HepG2 (cell line): ENCODE results near the gene RUVBL1. TPM values are rescaled to one million over a fixed set of nuclear protein-coding genes. Genes with fewer than 3 reads are reported as not detected.
A peak's percentile ranks its signal among the peaks of the same experiment; 100 is the strongest.

Experiments
- CEBPG ChIP-seq: IDR thresholded peaks from 2 replicates; pipeline ENCODE4 v1.6.1; 2016
- CTCF ChIP-seq: sonication (generic); formaldehyde crosslinking; IDR thresholded peaks from 2 replicates; pipeline ENCODE4 v1.5.0; 2020; ENCODE audit warnings: mild to moderate bottlenecking, missing genetic modification reagents, moderate library complexity
- FOSL2 ChIP-seq: sonication (generic); formaldehyde crosslinking; IDR thresholded peaks from 2 replicates; pipeline ENCODE4 v1.4.0; 2020; ENCODE audit warnings: missing genetic modification reagents
- FOXO1 ChIP-seq: sonication (generic); formaldehyde crosslinking; IDR thresholded peaks from 2 replicates; pipeline ENCODE4 v1.4.0; 2020; ENCODE audit warnings: missing genetic modification reagents
- HMG20A ChIP-seq: IDR thresholded peaks from 2 replicates; pipeline ENCODE4 v1.6.1; 2016; ENCODE audit warnings: borderline replicate concordance
- HNF4G ChIP-seq, 2 experiments: sonication (generic) in 1 of 2; formaldehyde crosslinking in 1 of 2; IDR thresholded peaks; 2 replicates each; pipeline versions ENCODE4 v1.4.0 to v1.6.1; 2011 to 2020; ENCODE audit warnings: borderline replicate concordance in 2 of 2, low read depth in 2 of 2, mild to moderate bottlenecking in 2 of 2, low read length in 1 of 2, missing genetic modification reagents in 1 of 2, moderate library complexity in 1 of 2
- KMT2B ChIP-seq: IDR thresholded peaks from 2 replicates; pipeline ENCODE4 v1.6.1; 2016; ENCODE audit warnings: missing genetic modification reagents, missing compliant biosample characterization
- LCORL ChIP-seq, 2 experiments: fragments of 450-650 bp in 1 of 2; sonication (generic) in 1 of 2; formaldehyde crosslinking in 1 of 2; IDR thresholded peaks; 2 replicates each; pipeline versions ENCODE4 v1.5.0 to v1.6.1; 2017 to 2020; ENCODE audit warnings: antibody characterized with exemption in 1 of 2, missing genetic modification reagents in 1 of 2
- MED1 ChIP-seq: sonication (generic); formaldehyde crosslinking; IDR thresholded peaks from 2 replicates; pipeline ENCODE4 v1.4.0; 2020; ENCODE audit warnings: missing genetic modification reagents
- NCOA2 ChIP-seq: sonication (generic); formaldehyde crosslinking; IDR thresholded peaks from 2 replicates; pipeline ENCODE4 v1.8.0; 2022; ENCODE audit warnings: inconsistent platforms
- PATZ1 ChIP-seq: sonication (generic); formaldehyde crosslinking; IDR thresholded peaks from 2 replicates; pipeline ENCODE4 v1.4.0; 2020; ENCODE audit warnings: missing genetic modification reagents
- RXRA ChIP-seq: sonication (generic); formaldehyde crosslinking; IDR thresholded peaks from 2 replicates; pipeline ENCODE4 v1.5.1; 2020; ENCODE audit warnings: missing genetic modification reagents
- SIX1 ChIP-seq: sonication (generic); formaldehyde crosslinking; IDR thresholded peaks from 2 replicates; pipeline ENCODE4 v1.4.0; 2020; ENCODE audit warnings: missing genetic modification reagents, borderline replicate concordance
- SMAD9 ChIP-seq: sonication (generic); formaldehyde crosslinking; IDR thresholded peaks from 2 replicates; pipeline ENCODE4 v1.5.1; 2020; ENCODE audit warnings: mild to moderate bottlenecking, missing genetic modification reagents
- TP53 ChIP-seq: sonication (generic); formaldehyde crosslinking; conservative IDR thresholded peaks from 2 replicates; pipeline ENCODE4 v1.4.0; 2020; ENCODE audit warnings: missing genetic modification reagents
- ZKSCAN5 ChIP-seq: sonication (generic); formaldehyde crosslinking; IDR thresholded peaks from 2 replicates; pipeline ENCODE4 v1.5.1; 2020; ENCODE audit warnings: mild to moderate bottlenecking, missing genetic modification reagents
- ZNF235 ChIP-seq: sonication (generic); formaldehyde crosslinking; IDR thresholded peaks from 2 replicates; pipeline ENCODE4 v1.8.1; 2023; ENCODE audit warnings: mild to moderate bottlenecking, missing genetic modification reagents, borderline replicate concordance
- ZNF3 ChIP-seq: IDR thresholded peaks from 2 replicates; pipeline ENCODE4 v1.7.0; 2017; ENCODE audit warnings: inconsistent platforms
- ZNF687 ChIP-seq: sonication (generic); formaldehyde crosslinking; IDR thresholded peaks from 2 replicates; pipeline ENCODE4 v1.5.1; 2020; ENCODE audit warnings: mild to moderate bottlenecking, missing genetic modification reagents, moderate library complexity
- ZNF816 ChIP-seq: sonication (generic); formaldehyde crosslinking; IDR thresholded peaks from 2 replicates; pipeline ENCODE4 v1.8.0; 2022; ENCODE audit warnings: missing genetic modification reagents, mild to moderate bottlenecking, borderline replicate concordance
- ZZZ3 ChIP-seq: sonication (generic); formaldehyde crosslinking; IDR thresholded peaks from 2 replicates; pipeline ENCODE4 v1.4.0; 2020; ENCODE audit warnings: missing genetic modification reagents, mild to moderate bottlenecking, borderline replicate concordance
- polyA plus RNA-seq, 8 experiments: library from polyadenylated mRNA; depleted of rRNA in 3 of 8; stranded (reverse) in 7 of 8; unstranded in 1 of 8; fragments of >200 nt; fragmentation: Illumina TruSeq in 4 of 8; extraction: Trizol in 4 of 8; gene quantifications; 2 replicates each; pipeline versions ENCODE4 v1.2.1 to v1.2.3, GENCODE V29; 2011 to 2016; ENCODE audit warnings: low read depth in 4 of 8, missing spikeins in 1 of 8, mixed read lengths in 1 of 8; ENCODE audit not compliant: insufficient read depth in 1 of 8
- total RNA-seq, 5 experiments: library from RNA; depleted of rRNA; stranded (reverse); fragments of >200 nt; fragmentation: Illumina TruSeq; extraction: Trizol; gene quantifications; 2 replicates each; pipeline ENCODE4 v1.2.3, GENCODE V29; 2016; ENCODE audit warnings: low read depth in 1 of 5
- TF ChIP-seq, protein P1 (sequence below): IDR thresholded peaks from 2 replicates; pipeline ENCODE4 v1.6.1; 2016

RUVBL1 gene
- total and polyA plus RNA-seq, 2 of the 13 experiments (the other 11 are each of a cell fraction or from before 2014, with no cell fraction given): 32.7 to 86.3 TPM

- TF ChIP-seq ZNF687 (no peak), HNF4G (IDR thresholded peaks at IDR 0.05; ENCODE audit: borderline replicate concordance, low read depth, low read length) (peak; percentile 52; the same call in 1 of the 2 replicates), HNF4G (CRISPR knock-in tag; IDR thresholded peaks at IDR 0.05; ENCODE audit: borderline replicate concordance, low read depth) (no peak), CTCF (CRISPR knock-in tag) (peak; percentile 95), SMAD9 (no peak), LCORL (IDR thresholded peaks at IDR 0.05) (no peak), LCORL (CRISPR knock-in tag; IDR thresholded peaks at IDR 0.05) (peak; percentile 71; the same call in 1 of the 2 replicates), CEBPG (CRISPR knock-in tag) (peak; percentile 16; the same call in 1 of the 2 replicates), FOXO1 (peak; percentile 62; the same call in 1 of the 2 replicates), ZNF3 (CRISPR knock-in tag) (peak; percentile 66; the same call in 1 of the 2 replicates), NCOA2 (peak; percentile 34; the same call in 1 of the 2 replicates), TP53 (CRISPR knock-in tag) (no peak), KMT2B (CRISPR knock-in tag) (0 out of 2 replicates have a peak, but pooled peaks have one; percentile 32), ZKSCAN5 (CRISPR knock-in tag) (no peak), FOSL2 (CRISPR knock-in tag) (peak; percentile 52; the same call in 1 of the 2 replicates), ZNF816 (CRISPR knock-in tag) (no peak), RXRA (CRISPR knock-in tag) (peak; percentile 41; the same call in 1 of the 2 replicates), MED1 (CRISPR knock-in tag) (peak; percentile 66), HMG20A (peak; percentile 34; the same call in 1 of the 2 replicates), SIX1 (CRISPR knock-in tag) (0 out of 2 replicates have a peak, but pooled peaks have one; percentile 23), ZZZ3 (no peak), PATZ1 (CRISPR knock-in tag) (peak; percentile 53), ZNF235 (CRISPR knock-in tag) (no peak)
- TF ChIP-seq, protein P1, sequence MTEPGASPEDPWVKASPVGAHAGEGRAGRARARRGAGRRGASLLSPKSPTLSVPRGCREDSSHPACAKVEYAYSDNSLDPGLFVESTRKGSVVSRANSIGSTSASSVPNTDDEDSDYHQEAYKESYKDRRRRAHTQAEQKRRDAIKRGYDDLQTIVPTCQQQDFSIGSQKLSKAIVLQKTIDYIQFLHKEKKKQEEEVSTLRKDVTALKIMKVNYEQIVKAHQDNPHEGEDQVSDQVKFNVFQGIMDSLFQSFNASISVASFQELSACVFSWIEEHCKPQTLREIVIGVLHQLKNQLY: 0 out of 2 replicates have a peak, but pooled peaks have one; percentile 19
Measured at GRCh38 chr3:128170866-128171516, 47.4 kb upstream of the RUVBL1 start (continued).
